BJ (cell line): ENCODE results near the gene PSTPIP1. TPM values are rescaled to one million over a fixed set of nuclear protein-coding genes. Genes with fewer than 3 reads are reported as not detected.

Source experiments
- CTCF ChIA-PET: fragments of 350-600 bp; formaldehyde crosslinking; extraction: SDS; loops from one replicate; lab custom pipeline; 2021; ENCODE audit warnings: antibody characterized with exemption, inconsistent platforms; lab: Yijun Ruan, JAX
- POLR2A ChIA-PET: fragments of 300-600 bp; sonication (Branson Sonifier 250); formaldehyde crosslinking; extraction: SDS; loops from one replicate; lab custom pipeline; 2021; ENCODE audit warnings: antibody characterized with exemption; lab: Charles Lee
- DNase-seq: peaks from one replicate; pipeline ENCODE4 v3.0.0-alpha.2; 2011; ENCODE audit warnings: low read depth
- H3K27me3 ChIP-seq: 2 replicates; pipeline ENCODE4 v1.6.0; 2011; ENCODE audit warnings: low read length; ENCODE audit not compliant: control insufficient read depth, insufficient read depth
- H3K36me3 ChIP-seq: 2 replicates; pipeline ENCODE4 v1.5.1; 2011; ENCODE audit warnings: low read length; ENCODE audit not compliant: control insufficient read depth, insufficient read depth
- H3K4me3 ChIP-seq: 2 replicates; pipeline ENCODE4 v1.5.1; 2011; ENCODE audit warnings: low read depth, mild to moderate bottlenecking, control low read depth, low read length
- CTCF ChIP-seq: IDR thresholded peaks from 2 replicates; pipeline ENCODE4 v1.5.1; 2011; ENCODE audit warnings: low read depth, mild to moderate bottlenecking, control low read depth, inconsistent platforms, low read length, moderate library complexity; ENCODE audit not compliant: insufficient read depth
- polyA plus RNA-seq: library from polyadenylated mRNA; depleted of rRNA; stranded (reverse); fragments of >200 nt; gene quantifications from 2 replicates; pipeline ENCODE4 v1.2.3, GENCODE V29; 2011

The PSTPIP1 gene
- polyA plus RNA-seq, 1 experiment, result not detected

DNA sequence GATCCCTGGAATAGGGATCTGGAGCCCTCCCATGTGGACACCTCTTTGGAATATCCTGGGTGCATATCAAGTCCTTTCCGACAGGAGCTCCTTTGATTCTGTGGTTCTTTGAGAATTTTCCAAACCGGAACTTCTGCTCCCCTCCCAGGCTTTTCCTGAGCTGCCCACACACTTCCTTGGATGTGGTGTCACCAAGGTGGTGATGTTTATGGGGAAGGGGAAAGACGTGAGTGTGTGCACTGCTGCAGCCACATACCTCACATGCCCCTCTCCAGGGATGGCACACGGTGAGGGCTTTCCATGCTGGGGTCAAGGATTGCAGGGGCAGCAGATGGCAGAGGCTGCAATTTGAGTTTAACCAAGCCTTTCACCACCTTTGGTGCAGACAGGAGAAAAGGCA lies 27.9 kb upstream of the PSTPIP1 start:
- Histone ChIP-seq H3K27me3 (peaks cover 15% of the 10 kb centered on the region), H3K36me3 (no peaks in the 10 kb centered on the region), H3K4me3 (no peak overlapping the region)
- DNase-seq, result no peak
- POLR2A ChIA-PET, result no interaction called here
- CTCF ChIA-PET, result interaction anchor here (0.7 kb wide), 1 partner anchor 26 kb away, joined by 3 read pairs; no protein-coding TSS in a partner anchor
- no peak for TF ChIP-seq CTCF

GRCh38 chr15:76968306-76968705 lies 26.6 kb upstream of the PSTPIP1 start:
- TF ChIP-seq CTCF, result no peak
- H3K4me3 ChIP-seq, result no peak overlapping the region
- H3K27me3 ChIP-seq, result peaks cover 15% of the 10 kb centered on the region
- no peaks in the 10 kb centered on the region for H3K36me3 ChIP-seq
- no peak for DNase-seq
- ChIA-PET POLR2A (no interaction called here), CTCF (no interaction called here)

- no peak for DNase-seq
- H3K36me3 ChIP-seq, result no peaks in the 10 kb centered on the region
- H3K27me3 ChIP-seq, result peaks cover 5% of the 10 kb centered on the region
- TF ChIP-seq CTCF, result no peak
- ChIA-PET POLR2A (no interaction called here), CTCF (interaction anchor here (0.9 to 2.3 kb wide), 7 partner anchors 10 to 571 kb away, joined by 3 to 9 read pairs (median 4); no protein-coding TSS in a partner anchor)
- no peak overlapping the region for H3K4me3 ChIP-seq
These were observed 22.3 kb upstream of the PSTPIP1 start for GRCh38 chr15:76972389-76973361.

DNA sequence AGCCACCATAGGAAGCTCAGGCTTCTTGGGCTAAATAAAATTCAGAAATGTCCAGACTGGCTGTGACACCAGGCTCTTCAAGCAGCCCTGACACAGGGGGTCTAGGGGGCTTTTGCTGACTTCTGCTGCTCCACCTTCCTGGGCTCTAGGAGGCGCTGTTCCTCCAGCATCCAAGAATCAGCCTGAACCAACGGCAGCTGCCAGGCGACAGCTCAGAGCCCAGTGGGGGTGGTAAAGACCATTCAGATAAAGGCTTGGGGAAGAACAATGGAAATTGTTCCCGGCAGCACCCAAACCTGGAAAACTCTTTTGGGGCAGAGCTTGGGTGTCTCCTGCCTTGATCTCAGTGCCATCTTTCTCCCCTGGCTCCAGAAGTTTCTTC lies 21.6 kb upstream of the PSTPIP1 start:
- DNase-seq, result no peak
- H3K36me3 ChIP-seq, result no peaks in the 10 kb centered on the region
- H3K4me3 ChIP-seq, result no peak overlapping the region
- TF ChIP-seq CTCF, result peak; percentile 44
- peaks cover 5% of the 10 kb centered on the region for H3K27me3 ChIP-seq
- ChIA-PET POLR2A (no interaction called here), CTCF (interaction anchor here (0.9 to 2.3 kb wide), 7 partner anchors 9 to 570 kb away, joined by 3 to 9 read pairs (median 4); no protein-coding TSS in a partner anchor)

DNA sequence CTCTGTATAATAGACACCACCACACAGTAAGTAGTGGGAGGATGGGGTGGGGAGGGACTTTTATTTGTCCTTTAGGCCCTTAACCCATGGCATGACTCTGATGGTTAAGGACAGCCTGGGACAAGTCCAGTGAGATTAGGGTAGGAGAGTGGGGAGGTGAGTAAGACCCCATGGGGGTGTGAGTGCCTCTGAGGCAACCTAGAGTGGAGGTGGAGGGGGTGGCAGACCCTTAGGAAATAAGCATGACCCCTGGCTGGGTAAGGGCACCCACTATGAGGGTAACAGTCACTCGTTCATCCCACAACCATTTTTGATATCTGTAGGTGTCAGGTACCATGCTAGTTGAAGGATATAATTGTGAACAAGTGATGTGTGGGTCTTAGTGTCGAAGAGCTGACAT lies 21.0 kb upstream of the PSTPIP1 start:
- Histone ChIP-seq H3K4me3 (no peak overlapping the region), H3K36me3 (no peaks in the 10 kb centered on the region), H3K27me3 (peaks cover 5% of the 10 kb centered on the region)
- ChIA-PET CTCF (interaction anchor here (1.0 to 2.3 kb wide), 5 partner anchors 9 to 22 kb away, joined by 3 to 9 read pairs (median 4); no protein-coding TSS in a partner anchor), POLR2A (no interaction called here)
- TF ChIP-seq CTCF, result no peak
- DNase-seq, result no peak
